ENCODE measurements around the gene PBX4.
A peak's percentile ranks its signal among the peaks of the same experiment; 100 is the strongest.
"Not testable (repeated sequence)": the region's sequence is repeated elsewhere in the genome, so short reads cannot be mapped to it uniquely, and the experiment has no call there.

Gene PBX4

DNA sequence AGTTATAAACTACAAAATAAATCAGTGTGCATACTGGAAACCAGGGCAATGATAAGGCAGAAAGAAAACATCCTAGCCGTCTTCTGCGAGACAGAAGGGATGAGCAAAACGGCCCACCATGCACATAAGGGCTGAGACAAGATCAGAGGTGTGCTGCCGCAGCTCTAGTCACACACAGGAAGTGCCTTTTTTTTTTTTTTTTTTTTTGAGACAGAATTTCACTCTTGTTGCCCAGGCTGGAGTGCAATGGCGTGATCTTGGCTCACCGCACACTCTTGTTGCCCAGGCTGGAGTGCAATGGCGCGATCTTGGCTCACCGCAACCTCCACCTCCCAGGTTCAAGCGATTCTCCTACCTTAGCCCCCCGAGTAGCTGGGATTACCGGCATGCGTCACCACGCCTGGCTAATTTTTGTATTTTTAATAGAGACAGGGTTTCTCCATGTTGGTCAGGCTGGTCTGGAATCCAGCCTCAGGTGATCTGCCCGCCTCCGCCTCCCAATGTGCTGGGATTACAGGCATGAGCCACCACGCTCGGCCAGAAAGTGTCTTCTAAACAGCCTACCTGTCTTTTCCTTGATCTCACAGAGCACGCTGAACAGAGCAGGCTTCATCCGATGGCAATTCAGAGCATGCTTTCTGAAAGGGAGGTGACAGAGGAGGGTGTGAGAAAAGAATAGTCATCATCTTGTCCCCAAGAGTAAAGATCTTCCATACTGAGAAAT is 19.6 kb downstream of the PBX4 start:
- H3K4me3 ChIP-seq (ENCODE audit: low read depth, low read length); DNase-seq (ENCODE audit: low read depth): not testable (repeated sequence)

GRCh38 chr19:19597809-19598306 is 20.6 kb downstream of the PBX4 start:
- no peak overlapping the region for H3K4me3 ChIP-seq (ENCODE audit: low read depth, low read length)
- DNase-seq (ENCODE audit: low read depth) = no peak

- no peak overlapping the region for H3K4me3 ChIP-seq (ENCODE audit: low read depth, low read length)
- no peak for DNase-seq (ENCODE audit: low read depth)
These were observed 23.3 kb downstream of the PBX4 start for GRCh38 chr19:19595171-19595701.

DNA sequence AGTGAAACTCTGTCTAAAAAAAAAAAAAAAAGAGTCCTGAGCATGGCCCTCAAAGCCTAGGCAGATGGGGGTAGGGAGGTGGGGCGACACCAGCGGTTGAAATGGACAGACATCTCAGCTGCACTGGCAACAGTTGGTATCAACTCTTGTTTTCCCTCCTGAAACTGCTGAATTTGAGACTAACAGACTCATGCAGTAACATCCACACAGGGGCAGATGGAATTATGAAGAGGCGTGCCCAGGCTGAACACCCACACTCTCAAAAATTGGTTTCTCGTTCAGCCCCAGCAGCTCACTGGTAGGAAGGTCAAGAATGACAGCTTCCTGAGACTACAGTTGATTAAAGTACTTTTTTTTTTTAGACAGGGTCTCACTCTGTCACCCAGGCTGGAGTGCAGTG is 24.1 kb downstream of the PBX4 start:
- no peak for DNase-seq (ENCODE audit: low read depth)
- H3K4me3 ChIP-seq (ENCODE audit: low read depth, low read length) = no peak overlapping the region

DNA sequence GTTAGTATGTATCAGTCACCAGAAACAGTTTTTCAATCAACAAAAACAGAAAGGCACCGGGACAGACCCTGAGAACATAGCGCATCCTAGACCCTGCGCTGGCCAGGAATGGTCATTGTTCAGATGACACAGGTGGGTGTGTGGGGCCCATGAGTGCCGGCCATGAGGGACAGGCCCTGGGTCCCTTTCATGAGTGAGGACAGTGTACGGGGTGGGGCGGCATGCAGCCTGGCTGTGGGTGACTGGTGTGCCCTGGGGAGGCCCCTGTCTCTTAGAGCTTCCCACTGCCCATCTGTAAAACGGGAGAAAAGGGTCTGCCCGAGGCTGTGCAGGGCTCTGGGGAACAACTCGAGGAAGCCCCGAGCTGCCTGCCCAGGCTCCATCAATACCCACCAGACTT is 25.8 kb downstream of the PBX4 start:
- DNase-seq (ENCODE audit: low read depth) = no peak
- H3K4me3 ChIP-seq (ENCODE audit: low read depth, low read length) = no peak overlapping the region

GRCh38 chr19:19591133-19591825 is 27.2 kb downstream of the PBX4 start:
- H3K4me3 ChIP-seq (ENCODE audit: low read depth, low read length) = no peak overlapping the region
- peak; percentile 86 for DNase-seq (ENCODE audit: low read depth)

DNA sequence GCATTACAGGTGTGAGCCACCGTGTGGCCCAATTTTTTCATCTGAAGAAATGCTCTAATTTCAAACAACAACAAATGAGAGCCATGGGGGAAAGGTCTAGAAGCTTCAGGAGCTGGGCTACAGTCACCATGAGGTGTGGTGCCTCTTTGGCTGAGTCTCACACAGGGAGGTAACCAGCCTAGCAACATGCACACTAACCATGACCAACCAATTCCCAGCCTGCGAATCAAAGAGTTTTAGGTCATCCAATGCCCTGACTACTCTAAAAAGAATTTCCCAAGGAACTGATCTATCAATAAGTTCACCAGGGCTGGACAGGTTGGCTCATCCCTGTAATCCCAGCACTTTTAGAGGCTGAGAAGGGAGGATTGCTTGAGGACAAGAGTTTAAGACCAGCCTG is 29.9 kb downstream of the PBX4 start:
- no peak overlapping the region for H3K4me3 ChIP-seq (ENCODE audit: low read depth, low read length)
- no peak for DNase-seq (ENCODE audit: low read depth)

GRCh38 chr19:19587771-19588170 is 30.7 kb downstream of the PBX4 start:
- DNase-seq (ENCODE audit: low read depth) = no peak
- no peak overlapping the region for H3K4me3 ChIP-seq (ENCODE audit: low read depth, low read length)

DNA sequence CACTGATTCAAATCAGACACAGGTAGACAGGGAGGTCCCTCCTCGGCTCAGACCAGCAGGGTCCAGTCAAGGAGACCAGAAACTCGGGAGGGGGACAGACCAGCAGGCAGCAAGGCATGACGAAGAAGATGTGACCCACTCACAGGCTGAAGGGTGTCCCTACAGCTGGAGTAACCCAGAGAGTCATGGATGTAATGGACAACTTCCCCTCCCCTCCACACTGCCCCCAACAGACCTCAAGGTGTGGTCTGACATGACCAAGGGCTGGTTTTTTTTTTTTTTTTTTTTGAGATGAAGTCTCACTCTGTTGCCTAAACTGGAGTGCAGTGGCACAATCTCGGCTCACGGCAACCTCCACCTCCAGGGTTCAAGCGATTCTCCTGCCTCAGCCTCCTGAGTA is 34.1 kb downstream of the PBX4 start:
- no peak for DNase-seq (ENCODE audit: low read depth)
- no peak overlapping the region for H3K4me3 ChIP-seq (ENCODE audit: low read depth, low read length)

- no peak overlapping the region for H3K4me3 ChIP-seq (ENCODE audit: low read depth, low read length)
- DNase-seq (ENCODE audit: low read depth) = no peak
These were observed 36.0 kb downstream of the PBX4 start for GRCh38 chr19:19582471-19582870.

DNA sequence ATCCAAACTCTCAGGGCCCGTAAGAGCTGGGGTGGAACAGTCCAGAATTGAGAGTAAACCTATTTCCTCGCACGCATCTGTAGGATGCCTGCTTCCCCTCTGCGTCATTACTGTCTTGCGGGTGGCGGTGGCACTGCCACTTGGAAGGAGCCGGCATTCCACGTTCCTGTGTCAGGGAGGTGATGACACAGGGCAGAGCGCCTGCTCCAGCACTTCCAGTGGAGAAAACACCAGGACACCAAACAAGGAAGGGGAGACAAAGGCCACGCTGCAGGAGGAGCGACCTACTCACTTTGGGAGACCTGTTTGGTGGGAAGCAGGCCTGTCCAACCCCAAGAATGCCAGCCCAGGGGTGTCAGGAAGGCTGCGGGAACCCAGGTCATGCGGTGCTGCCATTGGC is 37.1 kb downstream of the PBX4 start:
- H3K4me3 ChIP-seq (ENCODE audit: low read depth, low read length) = no peak overlapping the region
- no peak for DNase-seq (ENCODE audit: low read depth)

DNA sequence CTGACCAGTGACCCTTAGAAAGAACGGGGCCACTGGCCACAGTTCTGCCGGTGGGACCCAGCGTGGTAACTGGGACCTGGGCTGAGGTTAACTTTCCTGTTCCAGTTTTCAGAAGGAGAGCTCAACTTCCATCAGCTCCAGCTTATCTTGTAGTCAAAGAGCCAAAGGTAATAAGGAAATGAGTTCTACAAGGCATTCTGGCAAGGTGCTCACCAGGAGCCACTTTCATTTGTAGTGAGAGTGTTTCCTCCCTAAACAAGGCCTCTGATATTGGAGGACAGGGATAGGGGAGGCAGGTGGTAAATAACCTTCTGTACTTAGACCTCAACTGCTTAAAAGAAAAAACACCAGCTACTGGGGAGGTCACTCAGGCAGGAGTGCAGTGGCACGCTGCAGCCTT is 38.1 kb downstream of the PBX4 start:
- DNase-seq (ENCODE audit: low read depth) = no peak
- H3K4me3 ChIP-seq (ENCODE audit: low read depth, low read length) = no peak overlapping the region

- H3K4me3 ChIP-seq (ENCODE audit: low read depth, low read length) = no peak overlapping the region
These were observed 38.7 kb downstream of the PBX4 start for GRCh38 chr19:19579533-19580361.

DNA sequence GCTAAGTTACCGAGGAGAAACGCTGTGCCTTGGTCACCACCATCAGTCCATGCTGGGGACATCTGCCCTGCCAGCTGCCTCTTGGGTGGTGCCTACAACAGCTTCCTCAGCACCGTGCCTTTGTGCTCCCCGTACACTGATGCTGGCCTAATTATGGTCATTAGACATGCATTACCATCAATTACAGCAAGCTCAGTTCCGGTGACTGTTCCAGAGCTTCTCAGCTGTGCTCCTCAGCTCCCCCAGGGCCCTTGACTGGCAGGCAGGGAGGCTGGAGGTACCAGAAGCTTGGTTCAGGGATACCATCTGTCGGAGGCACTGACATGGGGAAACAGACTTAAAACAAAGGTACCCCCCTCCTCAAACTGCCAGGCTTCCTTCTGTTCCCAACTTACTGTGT is 40.2 kb downstream of the PBX4 start:
- no peak for DNase-seq (ENCODE audit: low read depth)
- no peak overlapping the region for H3K4me3 ChIP-seq (ENCODE audit: low read depth, low read length)

More at GRCh38 chr19:19579533-19580361, 38.7 kb downstream of the PBX4 start:
- no peak for DNase-seq (ENCODE audit: low read depth)

DNA sequence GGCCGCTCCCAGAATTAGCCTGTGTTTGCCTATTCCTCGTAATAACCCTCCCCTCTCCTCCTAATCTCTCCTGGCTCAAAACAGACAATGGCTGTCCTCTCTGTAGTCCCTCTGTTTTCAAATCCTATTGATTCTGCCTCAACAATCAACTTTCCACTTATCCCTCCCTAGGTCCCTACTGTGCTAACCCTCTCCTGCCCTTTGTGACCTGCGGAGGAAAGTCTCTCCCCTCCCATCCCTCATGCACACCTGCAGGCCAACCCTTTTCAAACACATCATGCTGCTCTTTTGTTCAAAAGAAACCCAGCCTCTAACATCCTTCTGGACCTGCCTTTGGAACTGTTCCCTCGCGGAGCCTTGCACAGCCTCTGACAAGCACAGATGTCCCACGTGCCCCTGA is 43.1 kb downstream of the PBX4 start:
- H3K4me3 ChIP-seq (ENCODE audit: low read depth, low read length) = no peak overlapping the region
- no peak for DNase-seq (ENCODE audit: low read depth)

GRCh38 chr19:19571071-19571786 is 47.3 kb downstream of the PBX4 start:
- no peak overlapping the region for H3K4me3 ChIP-seq (ENCODE audit: low read depth, low read length)
- DNase-seq (ENCODE audit: low read depth) = no peak

DNA sequence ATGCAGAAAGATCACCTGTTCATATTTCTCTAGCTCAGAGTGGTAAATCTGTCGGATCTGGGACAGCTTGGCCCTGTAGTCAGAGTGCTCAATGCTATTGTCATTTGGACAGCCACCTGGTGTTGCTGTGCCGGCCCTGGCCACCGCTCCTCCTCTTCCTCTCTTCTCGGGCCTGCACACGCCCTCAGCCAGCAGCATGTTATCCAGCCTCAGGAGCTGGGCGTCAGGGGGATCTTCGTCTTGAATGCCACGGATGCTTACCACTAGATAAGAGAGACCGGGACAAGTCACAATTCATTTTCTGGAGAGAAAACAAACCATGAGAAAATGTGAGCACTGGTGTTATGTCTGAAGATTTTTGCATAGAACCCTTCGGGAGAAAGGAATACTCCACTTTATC is 47.9 kb downstream of the PBX4 start:
- H3K4me3 ChIP-seq (ENCODE audit: low read depth, low read length) = no peak overlapping the region
- DNase-seq (ENCODE audit: low read depth) = no peak

- no peak for DNase-seq (ENCODE audit: low read depth)
- no peak overlapping the region for H3K4me3 ChIP-seq (ENCODE audit: low read depth, low read length)
These were observed 49.4 kb downstream of the PBX4 start for GRCh38 chr19:19568802-19569756.

Measured in skeletal muscle cell (primary cell).